HG03108 (cell line): ENCODE results near the gene KIF26B.
"Not testable (repeated sequence)": the region's sequence is repeated elsewhere in the genome, so short reads cannot be mapped to it uniquely, and the experiment has no call there.

Experiments
- ATAC-seq: cut with Tn5 transposase; IDR thresholded peaks from one replicate; pipeline ENCODE4 v1.9.1; 2021; ENCODE audit warnings: moderate library complexity; ENCODE audit not compliant: unreplicated experiment

KIF26B gene

GRCh38 chr1:245710961-245711903 is 556.4 kb downstream of the KIF26B start:
- no peak for ATAC-seq

- not testable (repeated sequence) for ATAC-seq
These were observed 559.2 kb downstream of the KIF26B start for GRCh38 chr1:245714027-245714426.

- no peak for ATAC-seq
These were observed 560.5 kb downstream of the KIF26B start for GRCh38 chr1:245715291-245715701.

GRCh38 chr1:245715970-245716369 is 561.2 kb downstream of the KIF26B start:
- ATAC-seq: no peak

- ATAC-seq: no peak
These were observed 561.8 kb downstream of the KIF26B start for GRCh38 chr1:245716561-245716960.

- ATAC-seq: no peak
These were observed 562.8 kb downstream of the KIF26B start for GRCh38 chr1:245717611-245718010.

GRCh38 chr1:245718123-245718522 is 563.3 kb downstream of the KIF26B start:
- no peak for ATAC-seq

GRCh38 chr1:245718951-245719350 is 564.2 kb downstream of the KIF26B start:
- ATAC-seq: no peak

- ATAC-seq: no peak
These were observed 566.7 kb downstream of the KIF26B start for GRCh38 chr1:245721488-245721887.

GRCh38 chr1:245728035-245728434 is 573.2 kb downstream of the KIF26B start:
- ATAC-seq: not testable (repeated sequence)

GRCh38 chr1:245730801-245731200 is 576.0 kb downstream of the KIF26B start:
- ATAC-seq: no peak

GRCh38 chr1:245740336-245740735 is 585.6 kb downstream of the KIF26B start:
- ATAC-seq: not testable (repeated sequence)

GRCh38 chr1:245742896-245743295 is 588.1 kb downstream of the KIF26B start:
- no peak for ATAC-seq

- no peak for ATAC-seq
These were observed 593.5 kb downstream of the KIF26B start for GRCh38 chr1:245748240-245748639.

- ATAC-seq: no peak
These were observed 593.9 kb downstream of the KIF26B start for GRCh38 chr1:245748646-245749045.

- no peak for ATAC-seq
These were observed 594.3 kb downstream of the KIF26B start for GRCh38 chr1:245749053-245749452.

GRCh38 chr1:245750261-245750660 is 595.5 kb downstream of the KIF26B start:
- no peak for ATAC-seq

- ATAC-seq: no peak
These were observed 596.3 kb downstream of the KIF26B start for GRCh38 chr1:245751116-245751515.

- ATAC-seq: no peak
These were observed 597.1 kb downstream of the KIF26B start for GRCh38 chr1:245751726-245752470.

- no peak for ATAC-seq
These were observed 597.8 kb downstream of the KIF26B start for GRCh38 chr1:245752561-245752960.

GRCh38 chr1:245753807-245754206 is 599.0 kb downstream of the KIF26B start:
- no peak for ATAC-seq

- ATAC-seq: no peak
These were observed 599.7 kb downstream of the KIF26B start for GRCh38 chr1:245754463-245754961.
